CD4-positive, alpha-beta T cell treated with Interleukin-1 beta for 1 hour (primary cell): ENCODE data around the gene SMARCA4.
"Not testable (repeated sequence)": the region's sequence is repeated elsewhere in the genome, so short reads cannot be mapped to it uniquely, and the experiment has no call there.

Experiments used
- DNase-seq, 2 donors: peaks; one replicate each; pipeline ENCODE4 v3.0.0-alpha.2; 2020 to 2022

Gene SMARCA4

DNA sequence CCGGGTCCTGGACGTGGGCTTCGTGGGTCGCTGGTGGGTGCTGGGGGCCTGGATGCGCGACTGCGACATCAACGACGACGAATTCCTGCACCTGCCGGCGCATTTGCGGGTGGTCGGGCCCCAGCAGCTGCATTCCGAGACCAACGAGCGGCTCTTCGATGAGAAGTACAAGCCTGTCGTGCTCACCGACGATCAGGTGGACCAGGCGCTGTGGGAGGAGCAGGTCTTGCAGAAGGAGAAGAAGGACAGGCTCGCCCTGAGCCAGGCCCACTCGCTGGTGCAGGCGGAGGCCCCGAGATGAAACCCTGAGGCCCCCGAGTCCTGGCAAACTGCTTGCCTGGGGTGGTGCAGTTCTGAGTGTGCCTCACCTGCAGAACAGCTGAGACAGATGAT, 31.4 kb upstream of the SMARCA4 start:
- no peak for DNase-seq

DNA sequence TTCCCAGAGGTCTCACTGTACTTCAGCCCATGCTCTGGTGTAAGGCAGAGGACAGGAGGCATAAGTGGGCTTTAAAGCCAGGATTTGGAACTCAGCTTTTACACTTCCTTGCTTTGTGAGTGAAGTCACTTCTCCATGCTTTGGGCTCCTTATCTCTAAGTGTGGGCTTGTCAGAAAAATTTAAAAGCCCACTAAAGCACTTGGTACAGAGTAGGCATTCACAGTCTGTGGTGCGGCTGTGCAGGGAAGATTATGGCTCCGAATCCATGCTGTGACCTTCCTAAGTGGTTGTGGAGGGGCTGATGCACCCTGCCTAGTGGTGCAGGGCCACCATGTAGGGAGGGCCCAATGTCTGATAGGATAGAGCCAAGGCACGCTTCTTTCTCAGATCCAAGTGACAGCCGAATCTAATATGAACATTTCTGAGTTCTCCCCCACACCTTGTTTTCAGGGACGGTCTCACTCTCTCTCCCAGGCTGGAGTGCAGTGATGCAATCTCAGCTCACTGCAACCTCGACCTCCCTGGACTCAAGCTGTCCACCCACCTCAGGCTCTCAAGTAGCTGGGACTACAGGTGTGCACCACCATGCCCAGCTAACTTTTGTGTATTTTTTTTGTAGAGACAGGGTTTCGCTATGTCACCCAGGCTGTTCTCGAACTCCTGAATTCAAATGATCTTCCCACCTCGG, 25.3 kb upstream of the SMARCA4 start:
- DNase-seq = no peak

DNA sequence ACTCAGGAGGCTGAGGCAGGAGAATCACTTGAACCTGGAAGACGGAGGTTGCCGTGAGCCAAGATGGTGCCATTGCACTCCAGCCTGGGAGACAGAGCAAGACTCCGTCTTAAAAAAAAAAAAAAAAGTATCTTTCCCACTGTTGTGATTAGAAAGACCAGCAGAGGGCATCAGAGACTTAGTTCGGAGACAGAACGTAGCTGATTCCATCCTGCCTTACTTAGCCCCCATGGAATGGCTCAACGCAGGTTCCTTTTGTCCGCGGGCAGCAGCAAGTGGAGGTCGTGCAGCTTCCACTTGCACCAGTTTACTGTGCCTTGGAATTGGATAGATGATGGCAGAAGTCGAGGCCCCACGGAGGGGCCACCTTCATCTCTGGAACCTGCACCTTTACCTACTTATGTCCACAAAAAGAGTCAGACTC, 24.2 kb upstream of the SMARCA4 start:
- DNase-seq = peak; percentile 28 to 65

DNA sequence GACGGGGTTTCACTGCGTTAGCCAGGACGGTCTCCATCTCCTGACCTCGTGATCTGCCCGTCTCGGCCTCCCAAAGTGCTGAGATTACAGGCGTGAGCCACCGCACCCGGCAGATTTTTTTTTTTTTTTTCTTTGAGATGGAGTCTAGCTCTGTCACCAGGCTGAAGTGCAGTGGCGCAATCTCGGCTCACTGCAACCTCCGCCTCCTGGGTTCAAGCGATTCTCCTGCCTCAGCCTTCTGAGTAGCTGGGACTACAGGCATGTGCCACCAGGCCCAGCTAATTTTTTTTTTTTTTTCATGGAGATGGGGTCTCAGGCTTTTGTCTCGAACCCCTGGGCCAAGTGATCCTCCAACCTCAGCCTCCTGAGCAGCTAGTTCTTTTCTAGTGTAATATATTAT, 19.2 kb upstream of the SMARCA4 start:
- not testable (repeated sequence) for DNase-seq

DNA sequence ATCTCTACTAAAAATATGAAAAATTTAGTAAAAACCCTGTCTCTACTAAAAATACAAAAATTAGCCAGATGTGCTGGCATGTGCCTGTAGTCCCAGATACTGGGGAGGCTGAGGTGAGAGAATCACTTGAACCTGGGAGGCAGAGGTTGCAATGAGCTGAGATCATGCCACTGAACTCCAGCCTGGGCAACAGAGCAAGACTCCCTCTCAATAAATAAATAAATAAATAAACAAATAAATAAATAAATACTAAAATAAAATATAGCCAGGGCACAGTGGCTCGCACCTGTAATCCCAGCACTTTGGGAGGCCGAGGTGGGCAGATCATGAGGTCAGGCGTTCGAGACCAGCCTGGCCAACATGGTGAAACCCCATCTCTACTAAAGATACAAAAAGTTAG, 17.4 kb upstream of the SMARCA4 start:
- DNase-seq = not testable (repeated sequence)

DNA sequence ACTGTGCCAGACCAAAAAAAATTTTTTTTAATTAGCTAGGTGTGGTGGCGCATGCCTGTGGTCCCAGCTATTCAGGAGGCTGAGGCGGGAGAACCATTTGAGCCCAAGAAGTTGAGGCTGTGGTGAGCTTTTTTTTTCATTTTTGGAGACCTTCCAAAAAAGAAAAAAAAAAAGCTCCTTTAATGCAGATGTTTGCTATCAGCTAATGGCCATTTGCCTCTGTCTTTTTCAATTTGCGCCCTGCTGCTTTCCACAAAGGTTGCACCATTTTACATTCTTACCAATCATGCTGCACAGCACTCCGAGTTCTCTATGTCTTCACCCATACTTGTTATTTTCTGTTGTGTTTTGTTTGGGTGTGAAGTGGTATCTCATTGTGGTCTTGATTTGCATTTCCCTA, 15.6 kb upstream of the SMARCA4 start:
- no peak for DNase-seq

DNA sequence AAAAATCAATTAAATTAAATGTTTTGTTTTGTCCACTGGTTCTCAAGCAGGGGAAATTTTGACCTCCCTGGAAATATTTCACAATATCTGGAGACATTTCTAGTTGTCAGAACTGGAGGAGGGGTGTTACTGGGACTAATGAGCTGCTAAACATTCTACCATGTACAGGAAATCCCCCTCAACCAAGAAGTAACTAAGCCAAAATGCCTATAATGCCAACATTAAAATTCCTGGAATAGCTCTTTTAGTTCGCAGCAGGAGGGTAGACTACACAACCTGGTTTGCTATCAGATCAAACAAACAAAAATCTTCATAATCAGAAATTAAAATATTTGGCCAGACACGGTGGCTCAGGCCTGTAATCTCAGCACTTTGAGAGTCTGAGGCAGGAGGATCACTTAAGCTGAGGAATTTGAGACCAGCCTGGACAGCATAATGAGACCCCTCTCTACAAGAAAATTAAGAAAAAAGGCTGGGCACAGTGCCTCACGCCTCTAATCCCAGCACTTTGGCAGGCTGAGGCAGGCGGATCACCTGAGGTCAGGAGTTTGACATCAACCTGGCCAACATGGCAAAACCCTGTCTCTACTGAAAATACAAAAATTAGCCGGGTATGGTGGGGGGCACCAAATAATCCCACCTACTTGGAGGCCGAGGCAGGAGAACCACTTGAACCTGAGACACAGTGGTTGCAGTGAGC, 13.7 kb upstream of the SMARCA4 start:
- no peak for DNase-seq

DNA sequence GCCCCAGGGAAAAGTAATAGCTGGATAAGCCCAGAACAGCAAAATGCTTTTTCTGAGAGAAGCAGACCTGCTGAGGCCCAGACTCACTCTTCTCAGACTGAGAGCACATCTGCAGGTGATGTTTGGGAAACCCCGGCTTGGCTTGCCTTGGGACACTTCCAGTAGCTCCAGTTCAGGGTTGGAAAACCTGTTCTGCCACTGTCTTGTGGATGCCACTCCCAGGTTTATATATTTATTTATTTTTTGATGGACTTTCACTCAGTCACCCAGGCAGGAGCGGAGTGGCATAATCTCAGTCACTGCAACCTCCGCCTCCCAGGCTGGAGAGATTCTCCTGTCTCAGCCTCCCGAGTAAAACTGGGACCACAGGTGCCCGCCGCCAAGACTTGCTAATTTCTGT, 8.0 kb upstream of the SMARCA4 start:
- DNase-seq = no peak

DNA sequence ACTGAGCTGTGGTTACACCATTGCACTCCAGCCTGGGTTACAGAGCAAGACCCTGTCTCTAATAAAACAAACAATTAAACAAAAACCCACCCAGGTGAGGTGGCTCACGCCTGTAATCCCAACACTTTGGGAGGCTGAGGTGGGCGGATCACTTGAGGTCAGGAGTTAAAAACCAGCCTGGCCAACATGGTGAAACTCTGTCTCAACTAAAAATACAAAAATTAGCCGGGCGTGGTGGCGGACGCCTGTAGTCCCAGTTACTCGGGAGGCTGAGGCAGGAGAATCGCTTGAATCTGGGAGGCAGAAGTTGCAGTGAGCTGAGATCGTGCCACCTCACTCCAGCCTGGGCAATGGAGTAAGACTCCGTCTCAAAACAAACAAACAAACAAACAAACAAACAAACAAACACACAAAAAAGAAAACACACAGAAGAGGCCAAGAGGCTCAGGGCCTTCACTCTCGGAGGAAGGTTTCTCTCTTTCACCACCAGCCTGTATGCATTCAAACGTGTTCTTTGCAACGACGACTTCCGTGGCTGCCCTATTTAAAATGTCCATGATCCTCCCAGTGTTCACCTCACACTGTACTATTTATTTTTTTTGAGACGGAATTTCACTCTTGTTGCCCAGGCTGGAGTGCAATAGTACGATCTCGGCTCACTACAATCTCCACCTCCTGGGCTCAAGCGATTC, 1.4 kb upstream of the SMARCA4 start:
- not testable (repeated sequence) for DNase-seq

DNA sequence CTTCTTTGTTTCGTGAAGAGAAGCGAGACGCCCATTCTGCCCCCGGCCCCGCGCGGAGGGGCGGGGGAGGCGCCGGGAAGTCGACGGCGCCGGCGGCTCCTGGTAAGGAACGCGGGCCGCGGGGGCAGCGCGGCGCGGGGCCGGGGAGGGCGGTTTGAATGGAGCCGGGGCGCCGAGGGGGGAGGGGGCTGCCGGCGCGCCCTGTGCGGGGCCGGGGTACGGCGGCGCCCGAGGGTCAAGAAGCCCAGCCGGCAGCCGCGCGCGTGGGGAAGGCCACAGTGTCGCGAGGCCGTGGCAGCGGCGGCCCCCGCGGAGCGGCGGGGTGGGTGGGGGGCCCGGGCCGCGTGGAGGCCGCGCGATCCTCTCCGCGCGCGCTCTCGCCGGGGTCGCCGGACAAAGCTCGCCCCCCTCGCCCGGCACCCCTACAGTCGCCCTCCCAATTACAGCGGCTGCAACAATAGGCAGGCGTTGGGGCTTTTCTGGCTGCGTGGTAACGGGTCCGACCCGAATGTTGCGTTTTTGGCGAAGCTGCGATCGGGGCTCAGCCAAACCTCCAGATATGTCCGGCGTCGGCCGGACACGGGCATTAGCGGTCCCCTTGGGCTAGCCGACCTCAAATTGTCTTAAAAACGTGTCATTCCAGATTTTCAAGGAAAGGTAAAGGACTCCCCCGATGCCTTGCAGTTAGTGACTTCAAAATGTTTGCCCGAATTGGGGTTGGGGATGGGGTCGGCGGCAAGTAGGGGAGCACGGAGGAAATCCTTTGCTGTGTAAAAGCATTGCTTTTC, 437 bp downstream of the SMARCA4 start:
- no peak for DNase-seq

DNA sequence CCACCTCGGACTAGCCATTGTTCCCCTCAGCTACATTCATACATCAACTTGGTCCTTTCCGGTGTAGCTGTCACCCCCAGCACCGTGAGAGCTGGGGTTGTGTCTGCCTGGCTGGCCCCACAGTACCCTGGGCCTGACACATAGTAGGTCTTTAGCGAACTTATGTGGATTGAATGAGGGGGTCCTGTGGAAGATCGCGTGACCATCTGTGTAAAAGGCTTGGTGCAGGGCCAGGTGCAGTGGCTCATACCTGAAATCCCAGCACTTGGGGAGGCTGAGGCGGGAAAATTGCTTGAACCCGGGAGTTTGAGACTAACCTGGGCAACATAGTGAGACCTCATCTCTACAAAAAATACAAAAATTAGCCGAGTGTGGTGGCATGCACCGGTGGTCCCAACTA, 2.0 kb downstream of the SMARCA4 start:
- no peak for DNase-seq

DNA sequence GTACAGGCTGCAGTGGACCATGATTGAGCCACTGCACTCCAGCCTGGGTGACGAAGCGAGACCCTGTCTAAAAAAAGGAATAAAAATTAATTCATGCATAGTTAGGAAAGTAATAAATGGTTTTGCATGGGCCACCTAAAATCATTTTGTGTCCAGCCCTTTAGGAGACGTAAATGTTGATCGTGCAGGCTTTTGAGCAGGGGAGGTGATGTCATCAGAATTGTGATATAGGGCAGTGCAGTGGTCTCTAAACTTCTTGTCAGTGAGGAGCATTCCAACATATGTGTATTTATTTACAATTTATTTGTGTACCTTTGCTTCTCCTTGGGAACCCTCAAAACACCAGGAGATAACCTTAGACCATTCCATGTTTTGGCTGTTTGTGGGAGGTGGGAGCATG, 3.0 kb downstream of the SMARCA4 start:
- no peak for DNase-seq

DNA sequence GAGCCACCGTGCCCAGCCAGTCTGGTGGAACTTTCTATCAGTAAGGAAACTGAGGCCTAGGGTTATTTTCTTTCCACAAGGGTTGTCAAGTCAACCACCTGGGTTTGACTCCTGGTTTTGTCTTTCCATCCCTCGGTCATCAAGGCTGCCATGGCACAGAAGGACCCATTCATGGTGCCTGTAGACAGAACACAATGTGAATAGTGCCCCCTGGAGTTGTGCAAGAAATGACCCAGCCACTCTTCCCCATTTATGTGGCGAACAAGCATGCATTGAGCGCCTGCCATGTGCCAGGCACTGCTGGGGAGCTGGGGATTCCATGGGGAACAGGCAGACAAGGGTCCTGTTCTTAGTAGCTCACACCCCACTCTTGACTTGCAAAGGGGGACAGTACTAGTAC, 4.1 kb downstream of the SMARCA4 start:
- DNase-seq = no peak

DNA sequence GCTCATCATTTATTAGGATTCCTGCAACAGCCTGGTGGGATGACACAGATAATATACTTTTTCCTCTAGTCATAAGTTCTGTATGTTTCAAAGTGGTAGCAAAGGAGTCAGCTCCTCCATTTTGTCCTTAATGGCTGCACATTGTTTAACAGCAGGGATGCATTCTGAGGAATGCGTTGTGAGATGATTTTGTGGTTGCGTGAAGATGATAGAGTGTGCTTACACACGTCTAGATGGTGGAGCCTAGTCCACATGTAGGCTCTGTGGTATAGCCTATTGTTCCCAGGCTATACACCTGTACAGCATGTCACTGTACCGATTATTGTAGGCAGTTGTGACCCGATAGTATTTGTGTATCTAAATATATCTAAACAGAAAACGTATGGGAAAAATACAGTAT, 4.6 kb downstream of the SMARCA4 start:
- no peak for DNase-seq

DNA sequence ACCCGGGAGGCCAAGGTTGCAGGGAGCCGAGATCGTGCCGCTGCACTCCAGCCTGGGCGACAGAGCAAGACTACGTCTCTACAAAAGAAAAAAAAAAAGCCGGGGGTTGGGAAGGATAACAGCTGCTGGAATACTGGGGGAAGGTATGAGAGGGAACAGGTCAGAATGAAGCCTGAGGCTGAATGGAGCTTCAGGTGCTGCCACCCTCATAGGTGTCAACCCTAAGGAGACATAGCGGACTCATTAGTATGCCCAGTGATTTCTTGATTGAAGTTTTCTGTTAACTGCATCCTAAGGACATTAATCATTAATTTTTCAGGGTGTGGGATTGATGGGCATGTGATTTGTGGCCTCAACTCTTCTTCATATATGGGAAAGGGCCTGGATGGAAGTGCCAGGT, 6.0 kb downstream of the SMARCA4 start:
- DNase-seq = no peak

DNA sequence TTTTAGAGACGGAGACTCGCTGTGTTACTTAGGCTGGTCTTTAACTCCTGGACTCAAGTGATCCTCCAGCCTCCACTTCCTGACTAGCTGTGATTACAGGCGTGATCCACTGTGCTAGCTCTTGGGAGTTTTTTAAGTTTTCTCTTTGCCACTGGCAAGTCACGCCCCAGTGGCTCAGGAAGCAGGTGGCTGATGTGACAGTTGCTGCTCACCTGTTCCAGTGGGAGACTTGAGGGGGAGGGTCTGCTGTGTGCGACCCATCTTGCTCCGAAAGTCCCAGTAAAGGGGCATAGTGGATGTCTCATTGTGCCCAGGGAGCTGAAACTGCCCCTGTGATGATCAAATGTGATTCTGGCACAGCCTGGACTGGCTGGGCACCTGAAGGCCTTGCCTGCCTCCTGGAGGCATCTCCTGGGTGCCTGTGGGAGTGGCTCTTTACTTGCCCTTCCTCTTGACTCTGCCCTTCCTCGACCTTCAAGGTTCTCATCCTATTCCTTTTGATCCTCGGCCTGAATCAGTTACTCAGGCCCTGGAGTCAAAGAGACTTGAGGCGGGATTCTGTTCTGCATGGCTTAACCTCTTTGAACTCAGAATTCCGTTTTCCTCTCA, 7.8 kb downstream of the SMARCA4 start:
- peak in 1 of 2 donors; percentile 4 for DNase-seq

DNA sequence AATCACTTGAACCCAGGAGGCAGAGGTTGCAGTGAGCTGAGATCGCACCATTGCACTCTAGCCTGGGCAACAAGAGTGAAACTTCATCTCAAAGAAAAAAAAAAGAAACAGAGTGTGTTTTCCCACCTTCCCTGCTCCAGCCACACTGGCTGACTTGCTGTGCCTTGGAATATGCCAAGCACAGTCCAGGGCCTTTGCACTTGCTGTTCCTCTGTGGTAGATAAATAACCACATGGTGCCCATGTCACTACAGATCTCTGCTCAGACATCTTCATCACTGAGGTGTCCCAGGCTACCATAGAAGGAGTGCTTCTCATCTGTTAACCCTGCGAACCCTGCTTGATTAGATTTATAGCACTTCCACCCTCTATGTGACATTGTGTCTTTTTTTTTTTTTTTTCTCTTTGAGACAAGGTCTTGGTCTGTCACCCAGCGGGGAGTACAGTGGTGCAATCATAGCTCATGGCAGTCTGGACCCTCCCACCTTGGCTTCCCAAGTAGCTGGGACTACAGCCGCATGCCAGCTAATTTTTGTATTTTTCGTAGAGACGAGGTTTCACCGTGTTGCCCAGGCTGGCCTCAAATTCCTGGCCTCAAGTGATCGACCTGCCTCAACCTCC, 10.4 kb downstream of the SMARCA4 start:
- no peak for DNase-seq

DNA sequence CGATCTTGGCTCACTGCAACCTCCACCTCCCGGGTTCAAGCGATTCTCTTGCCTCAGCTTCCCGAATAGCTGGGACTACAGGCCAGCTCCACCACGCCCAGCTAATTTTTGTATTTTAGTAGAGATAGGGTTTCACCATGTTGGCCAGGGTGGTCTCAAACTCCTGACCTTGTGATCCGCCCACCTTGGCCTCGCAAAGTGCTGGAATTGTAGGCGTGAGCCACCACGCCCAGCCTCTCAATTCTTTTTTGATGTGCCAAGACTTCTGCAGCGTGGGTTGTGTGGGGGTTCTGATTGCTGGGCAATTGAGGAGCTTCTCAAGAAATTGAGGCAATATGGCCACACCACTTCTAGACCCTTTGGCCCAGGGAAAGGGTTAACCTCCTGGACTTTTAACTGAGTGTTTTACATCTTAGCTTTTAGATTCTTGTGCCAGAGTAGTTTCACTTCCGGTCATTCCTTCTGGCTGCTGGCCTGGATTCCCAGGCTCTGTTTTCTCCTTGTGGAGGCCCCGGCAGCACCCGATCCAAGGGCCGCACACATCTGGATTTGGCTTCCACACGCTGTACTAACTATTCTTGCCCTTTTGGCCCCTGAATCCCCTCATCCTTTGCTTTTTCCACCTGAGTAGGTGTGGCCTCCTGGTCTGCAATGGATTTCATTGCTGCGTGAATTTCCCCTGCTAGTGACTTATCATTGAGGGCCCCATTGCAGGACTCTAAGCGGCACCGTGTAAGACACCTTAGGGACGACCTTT, 14.7 kb downstream of the SMARCA4 start:
- DNase-seq = no peak

DNA sequence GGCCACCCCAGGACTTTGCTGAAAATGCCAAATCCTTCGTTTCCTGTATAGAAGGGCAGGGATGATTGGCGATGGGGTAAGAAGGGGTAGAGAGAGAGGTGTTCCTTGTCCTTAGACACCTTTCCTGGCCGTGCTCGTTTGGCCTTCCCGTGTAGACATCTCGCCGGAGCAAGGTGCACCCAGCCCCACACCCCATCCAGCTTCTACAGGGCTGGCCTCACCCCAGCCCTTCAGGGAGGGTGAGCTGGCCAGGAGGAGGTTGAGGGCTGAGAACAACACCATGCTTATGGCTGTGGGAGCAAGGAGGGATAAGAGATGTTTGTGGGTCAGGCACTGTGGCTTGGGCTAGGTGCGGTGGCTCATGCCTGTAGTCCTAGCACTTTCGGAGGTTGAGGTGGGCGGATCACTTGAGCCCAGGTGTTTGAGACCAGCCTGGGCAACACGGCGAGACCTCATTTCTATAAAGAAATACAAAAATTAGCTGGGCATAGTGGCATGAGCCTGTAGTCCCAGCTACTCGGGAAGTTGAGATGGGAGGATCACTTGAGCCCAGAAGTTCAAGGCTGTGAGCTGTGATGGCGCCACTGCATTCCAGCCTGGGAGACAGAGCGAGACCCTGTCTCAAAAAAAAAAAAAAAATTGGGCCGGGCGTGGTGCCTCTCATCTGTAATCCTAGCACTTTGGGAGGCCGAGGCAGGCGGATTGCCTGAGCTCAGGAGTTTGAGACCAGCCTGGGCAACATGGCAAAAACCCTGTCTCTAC, 15.5 kb downstream of the SMARCA4 start:
- DNase-seq = no peak

DNA sequence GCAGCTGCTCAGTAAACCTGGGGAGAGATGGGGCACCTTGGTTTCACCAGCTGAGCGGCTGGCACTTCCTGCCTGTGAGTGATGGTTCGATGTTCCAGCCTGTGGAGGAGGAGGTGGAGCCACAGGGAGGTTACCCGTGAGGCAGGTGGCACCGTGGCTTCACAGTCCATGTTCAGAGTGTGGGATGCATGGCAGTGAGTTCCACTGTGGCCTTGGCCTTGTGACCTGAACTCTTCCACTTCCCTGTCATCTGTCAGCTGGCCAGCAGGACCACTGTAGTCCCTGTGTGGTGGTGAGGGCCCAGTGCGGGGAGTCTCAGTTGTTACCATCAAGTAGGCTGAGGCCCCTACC, 16.9 kb downstream of the SMARCA4 start:
- DNase-seq = no peak

DNA sequence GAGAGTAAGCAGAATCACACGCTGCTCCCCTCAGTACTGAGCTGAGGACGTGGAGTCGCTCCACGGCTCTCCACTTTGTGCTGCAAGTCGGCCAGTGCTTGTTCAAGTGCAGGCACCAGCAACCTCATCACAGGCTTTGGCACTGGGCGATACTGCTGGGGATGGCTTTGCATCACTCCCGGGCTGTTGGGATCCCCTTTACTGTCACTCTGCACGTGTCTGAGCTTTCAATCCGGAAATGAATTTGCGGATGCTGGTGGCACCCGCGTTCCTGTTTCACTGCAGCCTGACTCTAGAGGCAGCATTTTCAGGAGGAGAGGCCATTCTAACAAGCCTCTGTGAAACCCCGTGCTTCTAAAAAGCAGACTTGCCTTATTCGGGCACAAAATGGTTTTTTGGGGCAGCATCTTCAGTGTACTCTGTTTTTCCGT, 19.1 kb downstream of the SMARCA4 start:
- DNase-seq = peak in 1 of 2 donors; percentile 33
